HG03575 (cell line): ENCODE results near the gene SRD5A2.

Experiments used
- ATAC-seq: cut with Tn5 transposase; IDR thresholded peaks from one replicate; pipeline ENCODE4 v1.9.1; 2021; ENCODE audit not compliant: unreplicated experiment, insufficient number of reproducible peaks, low FRiP score; ENCODE audit errors: extremely low read depth

The SRD5A2 gene

GRCh38 chr2:31483246-31483645, 97.5 kb downstream of the SRD5A2 start:
- ATAC-seq: no peak

GRCh38 chr2:31476511-31477180, 104.1 kb downstream of the SRD5A2 start:
- no peak for ATAC-seq

GRCh38 chr2:31475692-31476091, 105.0 kb downstream of the SRD5A2 start:
- ATAC-seq: no peak

- no peak for ATAC-seq
These were observed 106.4 kb downstream of the SRD5A2 start for GRCh38 chr2:31474296-31474695.
